Immature natural killer cell (primary cell): Measurements from ENCODE around the gene CLMN. TPM values are rescaled to one million over a fixed set of nuclear protein-coding genes. Genes with fewer than 3 reads are reported as not detected.

ENCODE experiments used
- DNase-seq, 3 donors: peaks; one replicate each; pipeline ENCODE4 v3.0.0; 2022; ENCODE audit warnings: mixed read lengths in 1 of 3
- H3K27ac Mint-ChIP-seq, 6 donors: one replicate each; pipeline ENCODE4 v1.8.0; 2020; ENCODE audit warnings: mixed read lengths in 6 of 6, mild to moderate bottlenecking in 5 of 6, inconsistent platforms in 4 of 6, moderate library complexity in 3 of 6
- H3K27me3 Mint-ChIP-seq, 3 donors: one replicate each; pipeline ENCODE4 v1.8.0; 2020 to 2021; ENCODE audit warnings: low read depth in 3 of 3, mild to moderate bottlenecking in 3 of 3, mixed read lengths in 3 of 3, moderate library complexity in 3 of 3, inconsistent platforms in 1 of 3
- H3K36me3 Mint-ChIP-seq, 3 donors: one replicate each; pipeline ENCODE4 v1.8.0; 2020; ENCODE audit warnings: mixed read lengths in 3 of 3, inconsistent platforms in 2 of 3, mild to moderate bottlenecking in 2 of 3
- H3K4me1 Mint-ChIP-seq, 2 donors: one replicate each; pipeline ENCODE4 v1.8.0; 2020; ENCODE audit warnings: inconsistent platforms in 2 of 2, mild to moderate bottlenecking in 2 of 2, mixed read lengths in 2 of 2, moderate library complexity in 1 of 2
- H3K4me3 Mint-ChIP-seq, 5 donors: one replicate each; pipeline ENCODE4 v1.8.0; 2020; ENCODE audit warnings: mild to moderate bottlenecking in 5 of 5, mixed read lengths in 5 of 5, inconsistent platforms in 3 of 5, moderate library complexity in 3 of 5
- H3K9me3 Mint-ChIP-seq, 6 donors: one replicate each; pipeline ENCODE4 v1.8.0; 2020; ENCODE audit warnings: mild to moderate bottlenecking in 6 of 6, mixed read lengths in 6 of 6, inconsistent platforms in 4 of 6, moderate library complexity in 3 of 6
- polyA plus RNA-seq, 3 donors: library from polyadenylated mRNA; unstranded; fragments of 300-500 nt; fragmentation: Illumina TruSeq; gene quantifications; one replicate each; pipeline ENCODE4 v1.2.3, GENCODE V29; 2021

CLMN gene
- polyA plus RNA-seq, 3 donors from 2014 or later = 0.09 to 0.39 TPM; not detected in 1

- Mint-ChIP-seq H3K9me3 (peaks cover 0 to 8% (median under 1%) of the 10 kb centered on the region in 6 donors), H3K27ac (no peak overlapping the region), H3K4me1 (no peaks in the 10 kb centered on the region), H3K4me3 (no peak overlapping the region), H3K27me3 (peaks cover 1 to 4% (median 2%) of the 10 kb centered on the region in 3 donors), H3K36me3 (no peaks in the 10 kb centered on the region)
- no peak for DNase-seq
These were observed 34.0 kb upstream of the CLMN start for GRCh38 chr14:95353664-95354063.

GRCh38 chr14:95353007-95353406 is 33.3 kb upstream of the CLMN start:
- Mint-ChIP-seq H3K4me1 (no peaks in the 10 kb centered on the region), H3K9me3 (peaks cover 0 to 8% (median under 1%) of the 10 kb centered on the region in 6 donors), H3K4me3 (no peak overlapping the region), H3K27ac (no peak overlapping the region), H3K36me3 (no peaks in the 10 kb centered on the region), H3K27me3 (peaks cover 1 to 6% (median 2%) of the 10 kb centered on the region in 3 donors)
- no peak for DNase-seq

- Mint-ChIP-seq H3K36me3 (no peaks in the 10 kb centered on the region), H3K9me3 (peaks cover 0 to 8% (median under 1%) of the 10 kb centered on the region in 6 donors), H3K27me3 (peaks cover 1 to 6% (median 3%) of the 10 kb centered on the region in 3 donors), H3K27ac (no peak overlapping the region), H3K4me3 (no peak overlapping the region), H3K4me1 (no peaks in the 10 kb centered on the region)
- DNase-seq = no peak
These were observed 32.8 kb upstream of the CLMN start for GRCh38 chr14:95352481-95352880.

GRCh38 chr14:95349241-95349640 is 29.5 kb upstream of the CLMN start:
- DNase-seq = no peak
- Mint-ChIP-seq H3K4me3 (no peak overlapping the region), H3K9me3 (peaks cover 0 to 8% (median under 1%) of the 10 kb centered on the region in 6 donors), H3K4me1 (no peaks in the 10 kb centered on the region), H3K36me3 (no peaks in the 10 kb centered on the region), H3K27me3 (peaks cover 1 to 6% (median 5%) of the 10 kb centered on the region in 3 donors), H3K27ac (no peak overlapping the region)

- no peaks in the 10 kb centered on the region for H3K36me3 Mint-ChIP-seq
- peaks cover 0 to 4% (median under 1%) of the 10 kb centered on the region in 6 donors for H3K9me3 Mint-ChIP-seq
- H3K4me3 Mint-ChIP-seq = no peak overlapping the region
- no peak overlapping the region for H3K27ac Mint-ChIP-seq
- no peaks in the 10 kb centered on the region for H3K4me1 Mint-ChIP-seq
- H3K27me3 Mint-ChIP-seq = peaks cover 1 to 9% (median 5%) of the 10 kb centered on the region in 3 donors
- DNase-seq = no peak
These were observed 28.8 kb upstream of the CLMN start for GRCh38 chr14:95348395-95349080.

GRCh38 chr14:95346820-95347219 is 27.1 kb upstream of the CLMN start:
- H3K4me1 Mint-ChIP-seq = no peaks in the 10 kb centered on the region

GRCh38 chr14:95346266-95346665 is 26.6 kb upstream of the CLMN start:
- DNase-seq = no peak
- H3K4me1 Mint-ChIP-seq = no peaks in the 10 kb centered on the region
- H3K36me3 Mint-ChIP-seq = no peaks in the 10 kb centered on the region
- H3K27me3 Mint-ChIP-seq = peaks cover 1 to 8% (median 3%) of the 10 kb centered on the region in 3 donors
- no peak overlapping the region for H3K27ac Mint-ChIP-seq
- H3K4me3 Mint-ChIP-seq = no peak overlapping the region
- H3K9me3 Mint-ChIP-seq = peaks cover 0 to 4% (median 0%) of the 10 kb centered on the region in 6 donors

More at GRCh38 chr14:95346820-95347219, 27.1 kb upstream of the CLMN start:
- no peak for DNase-seq
- H3K36me3 Mint-ChIP-seq = no peaks in the 10 kb centered on the region
- peaks cover 1 to 5% (median 3%) of the 10 kb centered on the region in 3 donors for H3K27me3 Mint-ChIP-seq
- H3K4me3 Mint-ChIP-seq = no peak overlapping the region
- peaks cover 0 to 4% (median 0%) of the 10 kb centered on the region in 6 donors for H3K9me3 Mint-ChIP-seq
- H3K27ac Mint-ChIP-seq = no peak overlapping the region

- no peak overlapping the region for H3K27ac Mint-ChIP-seq
- no peaks in the 10 kb centered on the region for H3K36me3 Mint-ChIP-seq
- peaks cover 0 to 9% (median 3%) of the 10 kb centered on the region in 3 donors for H3K27me3 Mint-ChIP-seq
- no peak overlapping the region for H3K4me3 Mint-ChIP-seq
- H3K9me3 Mint-ChIP-seq = peaks cover 0 to 7% (median 0%) of the 10 kb centered on the region in 6 donors
- H3K4me1 Mint-ChIP-seq = no peaks in the 10 kb centered on the region
- DNase-seq = no peak
These were observed 25.3 kb upstream of the CLMN start for GRCh38 chr14:95345032-95345431.

- Mint-ChIP-seq H3K27ac (no peak overlapping the region), H3K4me3 (no peak overlapping the region), H3K9me3 (peaks cover 0 to 7% (median 0%) of the 10 kb centered on the region in 6 donors), H3K4me1 (no peaks in the 10 kb centered on the region), H3K27me3 (peaks cover 0 to 9% (median 3%) of the 10 kb centered on the region in 3 donors), H3K36me3 (no peaks in the 10 kb centered on the region)
- DNase-seq = no peak
These were observed 24.8 kb upstream of the CLMN start for GRCh38 chr14:95344536-95344935.

- H3K36me3 Mint-ChIP-seq = no peaks in the 10 kb centered on the region
- peaks cover 2 to 9% (median 3%) of the 10 kb centered on the region in 3 donors for H3K27me3 Mint-ChIP-seq
- H3K4me3 Mint-ChIP-seq = no peak overlapping the region
- peaks cover 0 to 7% (median 0%) of the 10 kb centered on the region in 6 donors for H3K9me3 Mint-ChIP-seq
- no peak for DNase-seq
- H3K4me1 Mint-ChIP-seq = no peaks in the 10 kb centered on the region
- H3K27ac Mint-ChIP-seq = no peak overlapping the region
These were observed 21.9 kb upstream of the CLMN start for GRCh38 chr14:95341564-95341963.

- no peaks in the 10 kb centered on the region for H3K4me1 Mint-ChIP-seq
- H3K27ac Mint-ChIP-seq = no peak overlapping the region
- H3K27me3 Mint-ChIP-seq = peaks cover 2 to 11% (median 3%) of the 10 kb centered on the region in 3 donors
- H3K4me3 Mint-ChIP-seq = no peak overlapping the region
- DNase-seq = no peak
- H3K36me3 Mint-ChIP-seq = no peaks in the 10 kb centered on the region
- peaks cover 0 to 7% (median 0%) of the 10 kb centered on the region in 6 donors for H3K9me3 Mint-ChIP-seq
These were observed 21.4 kb upstream of the CLMN start for GRCh38 chr14:95341115-95341514.

GRCh38 chr14:95340201-95340697 is 20.5 kb upstream of the CLMN start:
- H3K27me3 Mint-ChIP-seq = peaks cover 2 to 11% (median 3%) of the 10 kb centered on the region in 3 donors
- H3K4me1 Mint-ChIP-seq = no peaks in the 10 kb centered on the region
- no peak overlapping the region for H3K4me3 Mint-ChIP-seq
- H3K27ac Mint-ChIP-seq = no peak overlapping the region
- H3K9me3 Mint-ChIP-seq = peaks cover 0 to 7% (median 0%) of the 10 kb centered on the region in 6 donors
- no peak for DNase-seq
- H3K36me3 Mint-ChIP-seq = no peaks in the 10 kb centered on the region

GRCh38 chr14:95339301-95339865 is 19.7 kb upstream of the CLMN start:
- H3K4me3 Mint-ChIP-seq = no peak overlapping the region
- no peak overlapping the region for H3K27ac Mint-ChIP-seq
- peaks cover 0 to 7% (median 0%) of the 10 kb centered on the region in 6 donors for H3K9me3 Mint-ChIP-seq
- no peaks in the 10 kb centered on the region for H3K36me3 Mint-ChIP-seq
- H3K27me3 Mint-ChIP-seq = peaks cover 0 to 11% (median 3%) of the 10 kb centered on the region in 3 donors
- H3K4me1 Mint-ChIP-seq = no peaks in the 10 kb centered on the region
- no peak for DNase-seq

GRCh38 chr14:95338436-95338835 is 18.7 kb upstream of the CLMN start:
- Mint-ChIP-seq H3K4me1 (no peaks in the 10 kb centered on the region), H3K36me3 (no peaks in the 10 kb centered on the region), H3K27me3 (peaks cover 0 to 8% (median 3%) of the 10 kb centered on the region in 3 donors), H3K4me3 (no peak overlapping the region), H3K9me3 (peaks cover 0 to 3% (median 0%) of the 10 kb centered on the region in 6 donors), H3K27ac (no peak overlapping the region)
- DNase-seq = no peak
